ENCODE results near the gene TMEM51. TPM values are rescaled to one million over a fixed set of nuclear protein-coding genes. Genes with fewer than 3 reads are reported as not detected.

TMEM51 gene
- total RNA-seq, 4 donors from 2014 or later = 8.5 to 10.3 (median 9.1) TPM

DNA sequence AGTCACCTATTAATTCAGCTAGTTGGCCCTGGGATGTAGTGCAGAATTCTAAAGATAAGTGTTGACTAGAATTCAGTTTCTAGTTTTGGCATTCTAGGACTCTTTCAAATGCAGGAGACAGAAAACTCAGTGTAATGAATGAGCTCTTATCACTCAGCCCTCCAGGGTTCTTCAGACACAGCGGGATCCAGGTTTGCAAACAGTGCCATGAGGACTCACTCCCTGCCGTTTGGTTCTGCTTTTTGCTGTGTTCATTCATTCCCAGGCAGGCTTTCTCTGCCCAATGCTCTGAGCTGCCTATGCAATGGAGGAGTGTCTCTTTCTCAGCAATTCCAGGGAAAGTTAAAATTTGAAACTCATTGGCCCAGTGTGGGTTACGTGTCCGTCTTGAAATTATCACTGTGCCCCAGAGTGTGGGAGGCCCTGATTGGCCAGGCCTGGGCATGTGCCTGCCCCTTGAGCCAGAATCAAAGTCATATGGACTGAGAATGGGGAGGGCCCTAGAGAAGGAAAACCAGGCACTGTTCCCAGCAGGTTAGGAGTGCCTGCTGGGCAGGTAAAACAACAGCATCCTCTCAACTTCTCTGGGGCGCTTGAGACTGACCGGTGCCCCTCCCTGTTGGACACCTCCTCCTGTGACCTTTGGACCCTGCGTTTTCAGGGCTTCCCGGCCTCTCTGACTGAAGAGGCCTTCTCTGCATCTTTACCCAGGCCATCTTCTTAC, 43.4 kb downstream of the TMEM51 start:
- DNase-seq (ENCODE audit: low spot score in 2 of 2) = no peak
- no peak overlapping the region for H3K4me3 ChIP-seq (ENCODE audit: low read depth, poor library complexity, severe bottlenecking)
- WGBS, 2 donors = 65 to 71% methylated on average over 8 of the region's 8 CpGs
- TF ChIP-seq, protein P1, sequence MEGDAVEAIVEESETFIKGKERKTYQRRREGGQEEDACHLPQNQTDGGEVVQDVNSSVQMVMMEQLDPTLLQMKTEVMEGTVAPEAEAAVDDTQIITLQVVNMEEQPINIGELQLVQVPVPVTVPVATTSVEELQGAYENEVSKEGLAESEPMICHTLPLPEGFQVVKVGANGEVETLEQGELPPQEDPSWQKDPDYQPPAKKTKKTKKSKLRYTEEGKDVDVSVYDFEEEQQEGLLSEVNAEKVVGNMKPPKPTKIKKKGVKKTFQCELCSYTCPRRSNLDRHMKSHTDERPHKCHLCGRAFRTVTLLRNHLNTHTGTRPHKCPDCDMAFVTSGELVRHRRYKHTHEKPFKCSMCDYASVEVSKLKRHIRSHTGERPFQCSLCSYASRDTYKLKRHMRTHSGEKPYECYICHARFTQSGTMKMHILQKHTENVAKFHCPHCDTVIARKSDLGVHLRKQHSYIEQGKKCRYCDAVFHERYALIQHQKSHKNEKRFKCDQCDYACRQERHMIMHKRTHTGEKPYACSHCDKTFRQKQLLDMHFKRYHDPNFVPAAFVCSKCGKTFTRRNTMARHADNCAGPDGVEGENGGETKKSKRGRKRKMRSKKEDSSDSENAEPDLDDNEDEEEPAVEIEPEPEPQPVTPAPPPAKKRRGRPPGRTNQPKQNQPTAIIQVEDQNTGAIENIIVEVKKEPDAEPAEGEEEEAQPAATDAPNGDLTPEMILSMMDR (IDR thresholded peaks at IDR 0.05) = no peak
- TF ChIP-seq POLR2A (IDR thresholded peaks at IDR 0.05) = no peak
- intact Hi-C loops (cut with DNase I; ENCODE audit: low total_unique reads) = no loop called here

DNA sequence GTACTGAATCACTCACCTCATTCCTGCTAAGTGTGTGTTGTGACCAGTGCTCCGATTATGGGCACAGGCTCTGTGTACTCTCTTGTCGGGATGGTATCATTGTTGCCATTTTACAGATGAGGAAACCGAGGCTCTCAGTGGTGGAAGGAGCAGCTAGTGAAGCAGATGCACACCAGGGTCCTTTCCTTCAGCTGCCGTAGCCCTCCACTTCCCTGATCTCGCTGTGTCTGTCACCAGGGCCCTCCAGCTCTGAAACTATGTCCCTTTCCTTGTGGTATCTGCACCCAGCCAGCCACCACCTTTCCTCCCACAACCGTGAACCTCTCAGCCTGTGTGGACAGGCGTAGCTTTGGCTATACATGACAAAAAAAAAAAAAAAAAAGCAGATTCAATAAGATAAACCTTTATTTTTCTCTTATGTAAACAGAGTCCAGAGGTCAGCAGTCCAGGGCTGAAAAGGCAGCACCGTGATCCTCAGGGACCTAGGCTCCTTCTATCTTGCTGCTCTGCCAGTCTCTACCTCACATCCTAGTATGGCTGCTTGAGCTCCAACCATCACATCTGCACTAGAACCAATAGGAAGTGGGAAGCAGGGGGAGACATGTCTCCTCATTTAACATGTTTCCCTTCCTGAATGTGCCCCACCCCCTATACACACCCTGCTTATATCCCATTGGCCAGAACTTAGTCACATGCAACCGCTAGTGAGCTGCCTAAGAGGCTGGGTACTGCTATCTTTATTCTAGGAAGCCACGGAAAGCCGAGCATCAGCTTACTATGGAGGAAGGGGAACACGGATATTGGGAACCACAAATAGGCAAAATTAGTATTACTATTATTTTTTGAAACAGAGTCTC, 44.3 kb downstream of the TMEM51 start:
- intact Hi-C loops (cut with DNase I; ENCODE audit: low total_unique reads) = no loop called here
- TF ChIP-seq, protein P1 (IDR thresholded peaks at IDR 0.05) = no peak
- TF ChIP-seq POLR2A (IDR thresholded peaks at IDR 0.05) = no peak
- H3K4me3 ChIP-seq (ENCODE audit: low read depth, poor library complexity, severe bottlenecking) = no peak overlapping the region
- DNase-seq (ENCODE audit: low spot score in 2 of 2) = no peak
- 90 to 93% methylated on average over 12 of the region's 12 CpGs for WGBS, 2 donors

DNA sequence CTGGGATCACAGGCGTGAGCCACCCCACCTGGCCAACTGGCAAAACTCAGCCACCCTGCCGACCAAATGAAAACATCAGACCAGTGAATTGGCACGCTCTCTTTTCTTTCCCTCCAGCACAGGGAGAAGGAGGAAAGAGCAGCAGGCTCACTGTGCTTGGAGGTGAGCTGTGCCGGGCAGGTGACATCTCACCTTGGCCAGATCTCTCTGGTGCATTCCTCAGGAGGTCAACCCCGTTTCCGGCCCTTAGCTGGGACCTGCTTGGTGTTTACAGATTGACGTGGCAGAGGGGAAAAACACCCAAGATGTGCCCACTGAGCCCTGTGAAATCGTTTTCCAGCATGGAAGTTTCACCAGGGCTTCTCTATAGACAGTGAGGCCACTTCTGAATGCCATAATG, 45.1 kb downstream of the TMEM51 start:
- no peak overlapping the region for H3K4me3 ChIP-seq (ENCODE audit: low read depth, poor library complexity, severe bottlenecking)
- WGBS, 2 donors = 86 to 89% methylated on average over 8 of the region's 8 CpGs
- no peak for DNase-seq (ENCODE audit: low spot score in 2 of 2)
- intact Hi-C loops (cut with DNase I; ENCODE audit: low total_unique reads) = no loop called here
- no peak for TF ChIP-seq POLR2A (IDR thresholded peaks at IDR 0.05)

- no peak overlapping the region for H3K4me3 ChIP-seq (ENCODE audit: low read depth, poor library complexity, severe bottlenecking)
- TF ChIP-seq, protein P1 (IDR thresholded peaks at IDR 0.05) = no peak
- TF ChIP-seq POLR2A (IDR thresholded peaks at IDR 0.05) = no peak
- 81 to 85% methylated on average over 4 of the region's 4 CpGs for WGBS, 2 donors
- intact Hi-C loops (cut with DNase I; ENCODE audit: low total_unique reads) = no loop called here
- no peak for DNase-seq (ENCODE audit: low spot score in 2 of 2)
Observed at GRCh38 chr1:15201221-15201620, 47.7 kb downstream of the TMEM51 start.

DNA sequence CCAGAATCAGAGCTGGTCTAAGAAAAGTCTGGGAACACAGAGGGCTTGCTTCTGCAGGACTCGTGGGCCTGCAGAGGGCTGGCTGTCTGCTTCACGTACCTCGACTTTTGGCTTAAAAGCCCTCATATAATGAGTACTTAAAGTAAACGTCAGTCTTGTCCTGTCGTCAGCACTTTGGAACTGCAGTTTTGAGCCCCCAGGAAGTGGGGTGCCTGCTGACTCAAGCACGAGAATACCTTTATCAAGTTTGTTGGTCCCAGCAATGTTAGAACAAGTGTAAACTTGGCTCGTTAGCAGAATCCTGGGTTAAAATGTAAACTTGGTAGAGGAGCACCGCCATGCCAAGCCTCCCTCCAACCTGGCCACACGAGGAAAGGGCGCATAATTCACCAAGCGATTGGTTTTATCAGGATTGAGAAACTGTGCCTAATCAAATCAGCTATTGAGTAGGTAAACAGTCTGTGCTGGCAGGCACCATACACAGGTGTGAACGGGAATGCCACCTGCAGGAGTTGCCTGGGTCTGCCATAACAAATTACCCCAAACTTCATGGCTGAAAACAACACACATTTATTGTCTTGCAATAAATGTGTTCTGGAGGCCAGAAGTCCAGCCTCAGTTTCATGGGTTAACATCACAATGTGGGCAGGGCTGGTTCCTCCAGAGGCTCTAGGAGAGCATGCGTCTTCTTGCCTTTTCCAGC, 48.5 kb downstream of the TMEM51 start:
- TF ChIP-seq, protein P1 (IDR thresholded peaks at IDR 0.05) = no peak
- no peak for TF ChIP-seq POLR2A (IDR thresholded peaks at IDR 0.05)
- WGBS, 2 donors = 82 to 87% methylated on average over 13 of the region's 13 CpGs
- intact Hi-C loops (cut with DNase I; ENCODE audit: low total_unique reads) = no loop called here
- H3K4me3 ChIP-seq (ENCODE audit: low read depth, poor library complexity, severe bottlenecking) = no peak overlapping the region
- DNase-seq (ENCODE audit: low spot score in 2 of 2) = no peak

DNA sequence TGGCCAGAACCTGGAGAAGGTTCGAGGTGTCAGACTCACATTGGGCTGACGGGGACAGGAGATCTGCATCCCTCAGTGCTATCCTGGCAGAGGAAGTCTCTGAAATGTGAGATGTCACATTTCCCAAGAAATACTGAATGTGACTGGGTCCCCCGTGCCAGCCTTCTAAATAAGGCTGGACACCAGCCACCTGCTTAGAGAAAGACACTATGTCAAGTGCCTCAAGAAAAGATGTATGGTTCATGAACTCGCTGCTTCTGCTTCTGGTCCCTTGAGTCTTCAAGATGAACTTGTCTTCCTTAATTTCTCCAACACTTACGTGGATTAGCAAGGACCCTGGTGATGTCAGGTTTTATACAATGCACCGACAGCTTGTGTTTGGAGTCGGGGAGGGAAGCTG, 51.4 kb downstream of the TMEM51 start:
- intact Hi-C loops (cut with DNase I; ENCODE audit: low total_unique reads) = no loop called here
- no peak overlapping the region for H3K4me3 ChIP-seq (ENCODE audit: low read depth, poor library complexity, severe bottlenecking)
- no peak for TF ChIP-seq POLR2A (IDR thresholded peaks at IDR 0.05)
- DNase-seq (ENCODE audit: low spot score in 2 of 2) = no peak
- 85 to 90% methylated on average over 5 to 7 of the region's 7 CpGs for WGBS, 2 donors

All from lower leg skin (tissue), 4 donors.